GM18498 (cell line): Measurements from ENCODE around the gene WRAP53.

Experiments used
- ATAC-seq: cut with Tn5 transposase; IDR thresholded peaks from one replicate; pipeline ENCODE4 v1.9.1; 2021; ENCODE audit warnings: mild to moderate bottlenecking, moderate library complexity; ENCODE audit not compliant: unreplicated experiment

WRAP53 gene

GRCh38 chr17:7677388-7678067, 10.7 kb upstream of the WRAP53 start:
- no peak for ATAC-seq

- ATAC-seq: no peak
Measured at GRCh38 chr17:7684851-7685532, 3.3 kb upstream of the WRAP53 start.

- ATAC-seq: peak; percentile 58
Measured at GRCh38 chr17:7685533-7686221, 2.6 kb upstream of the WRAP53 start.

GRCh38 chr17:7686222-7687071, 1.8 kb upstream of the WRAP53 start:
- peak; percentile 51 for ATAC-seq

GRCh38 chr17:7687072-7687907, 987 bp upstream of the WRAP53 start, which contains the start of gene TP53:
TP53 (minus strand) TSS chr17:7687490; CDS start chr17:7676594, 10,896 bp downstream.
- ATAC-seq: no peak

GRCh38 chr17:7688808-7689316, 585 bp downstream of the WRAP53 start:
- ATAC-seq: no peak

- no peak for ATAC-seq
Measured at GRCh38 chr17:7695586-7695985, 7.3 kb downstream of the WRAP53 start.

GRCh38 chr17:7697828-7698588, 9.7 kb downstream of the WRAP53 start:
- no peak for ATAC-seq

GRCh38 chr17:7700510-7700909, 12.2 kb downstream of the WRAP53 start:
- no peak for ATAC-seq

- ATAC-seq: no peak
Measured at GRCh38 chr17:7701681-7702080, 13.4 kb downstream of the WRAP53 start.

- no peak for ATAC-seq
Measured at GRCh38 chr17:7702776-7703175, 14.5 kb downstream of the WRAP53 start.

- ATAC-seq: no peak
Measured at GRCh38 chr17:7703584-7704479, 15.6 kb downstream of the WRAP53 start.

- ATAC-seq: no peak
Measured at GRCh38 chr17:7704601-7705268, 16.5 kb downstream of the WRAP53 start, which contains the start of gene EFNB3. EFNB3 (plus strand) TSS chr17:7705202; CDS start chr17:7705599, 397 bp downstream.

- no peak for ATAC-seq
Measured at GRCh38 chr17:7705269-7706255, 17.3 kb downstream of the WRAP53 start.

GRCh38 chr17:7706631-7707354, 18.5 kb downstream of the WRAP53 start:
- no peak for ATAC-seq

- no peak for ATAC-seq
Measured at GRCh38 chr17:7707446-7707845, 19.2 kb downstream of the WRAP53 start.
